WTC11 (cell line): Measurements from ENCODE around the gene VEZF1. TPM values are rescaled to one million over a fixed set of nuclear protein-coding genes. Genes with fewer than 3 reads are reported as not detected.

Experiments
- ATAC-seq: fragments of 200-7000 bp; cut with Tn5 transposase; 2 replicates; pipeline ENCODE4 v1.10.0; 2021; ENCODE audit warnings: mild to moderate bottlenecking, moderate library complexity
- CTCF ChIA-PET: fragments of 300-600 bp; sonication (Branson Sonifier 250); formaldehyde crosslinking; loops from one replicate; lab custom pipeline; 2021; ENCODE audit warnings: antibody characterized with exemption; lab: Charles Lee
- POLR2A ChIA-PET: fragments of 350-600 bp; sonication (Branson Sonifier 250); formaldehyde crosslinking; loops from one replicate; lab custom pipeline; 2021; ENCODE audit warnings: antibody characterized with exemption; lab: Charles Lee
- DNase-seq: peaks from one replicate; pipeline ENCODE4 v3.0.0; 2021; ENCODE audit warnings: low spot score
- H3K27ac Mint-ChIP-seq: 2 replicates; pipeline ENCODE4 v1.8.0; 2021; ENCODE audit warnings: mixed read lengths
- H3K27me3 Mint-ChIP-seq: 2 replicates; pipeline ENCODE4 v1.8.0; 2021; ENCODE audit warnings: low read depth, mild to moderate bottlenecking, moderate library complexity, mixed read lengths
- H3K36me3 Mint-ChIP-seq: 2 replicates; pipeline ENCODE4 v1.8.0; 2021; ENCODE audit warnings: mixed read lengths
- H3K4me1 Mint-ChIP-seq: 2 replicates; pipeline ENCODE4 v1.8.0; 2022; ENCODE audit warnings: mixed read lengths
- H3K4me3 Mint-ChIP-seq: 2 replicates; pipeline ENCODE4 v1.8.0; 2021; ENCODE audit warnings: mild to moderate bottlenecking, moderate library complexity, mixed read lengths
- H3K9me3 Mint-ChIP-seq: 2 replicates; pipeline ENCODE4 v1.8.0; 2021; ENCODE audit warnings: mixed read lengths
- CDX4 ChIP-seq: fragments of 250-450 bp; sonication (Bioruptor Pico); IDR thresholded peaks from 2 replicates; pipeline ENCODE4 v1.9.0; 2021; ENCODE audit warnings: moderate library complexity, mild to moderate bottlenecking, inconsistent platforms, borderline replicate concordance
- CTCF ChIP-seq: fragments of 200-600 bp; IDR thresholded peaks from 2 replicates; pipeline ENCODE4 v1.8.0; 2022; ENCODE audit warnings: antibody characterized with exemption
- E2F4 ChIP-seq: sonication (generic); formaldehyde crosslinking; IDR thresholded peaks from 2 replicates; pipeline ENCODE4 v1.8.1; 2022; ENCODE audit warnings: low read depth, mild to moderate bottlenecking, moderate library complexity, missing genetic modification reagents, borderline replicate concordance
- EMX1 ChIP-seq: fragments of 250-450 bp; sonication (Bioruptor Pico); IDR thresholded peaks from 2 replicates; pipeline ENCODE4 v1.8.0; 2021; ENCODE audit warnings: mild to moderate bottlenecking
- ERG ChIP-seq: fragments of 250-450 bp; sonication (Bioruptor Pico); IDR thresholded peaks from 2 replicates; pipeline ENCODE4 v1.8.0; 2021; ENCODE audit warnings: mild to moderate bottlenecking
- FOXP4 ChIP-seq: sonication (generic); formaldehyde crosslinking; IDR thresholded peaks from 2 replicates; pipeline ENCODE4 v1.8.0; 2022; ENCODE audit warnings: mild to moderate bottlenecking, missing genetic modification reagents
- GRHL2 ChIP-seq: fragments of 250-450 bp; sonication (Bioruptor Pico); IDR thresholded peaks from 2 replicates; pipeline ENCODE4 v1.8.0; 2022; ENCODE audit warnings: mild to moderate bottlenecking, moderate library complexity; ENCODE audit not compliant: insufficient replicate concordance, severe bottlenecking
- PRDM15 ChIP-seq: sonication (generic); formaldehyde crosslinking; IDR thresholded peaks from 2 replicates; pipeline ENCODE4 v1.8.0; 2022; ENCODE audit warnings: missing genetic modification reagents
- PREB ChIP-seq: sonication (generic); formaldehyde crosslinking; IDR thresholded peaks from 2 replicates; pipeline ENCODE4 v1.8.1; 2022; ENCODE audit warnings: mild to moderate bottlenecking, missing genetic modification reagents, moderate library complexity, borderline replicate concordance
- SOX15 ChIP-seq: fragments of 250-450 bp; sonication (Bioruptor Pico); IDR thresholded peaks from 2 replicates; pipeline ENCODE4 v1.9.0; 2021; ENCODE audit warnings: mild to moderate bottlenecking
- SP1 ChIP-seq: sonication (generic); formaldehyde crosslinking; conservative IDR thresholded peaks from 2 replicates; pipeline ENCODE4 v1.8.1; 2022; ENCODE audit warnings: missing genetic modification reagents
- ZNF232 ChIP-seq: sonication (generic); formaldehyde crosslinking; IDR thresholded peaks from 2 replicates; pipeline ENCODE4 v1.8.0; 2022; ENCODE audit warnings: mild to moderate bottlenecking, missing genetic modification reagents
- ZNF263 ChIP-seq: sonication (generic); formaldehyde crosslinking; IDR thresholded peaks from 2 replicates; pipeline ENCODE4 v1.8.1; 2022; ENCODE audit warnings: low read depth, mild to moderate bottlenecking, moderate library complexity, missing genetic modification reagents
- ZNF281 ChIP-seq: sonication (generic); formaldehyde crosslinking; IDR thresholded peaks from 2 replicates; pipeline ENCODE4 v1.8.0; 2023; ENCODE audit warnings: mild to moderate bottlenecking, missing genetic modification reagents
- ZNF416 ChIP-seq: fragments of 250-450 bp; sonication (Bioruptor Pico); IDR thresholded peaks from 2 replicates; pipeline ENCODE4 v1.9.0; 2021; ENCODE audit warnings: mild to moderate bottlenecking, inconsistent platforms
- total RNA-seq: library from RNA; stranded (reverse); gene quantifications from 3 replicates; pipeline ENCODE4 v1.2.3, GENCODE V29; 2021

VEZF1 gene
- total RNA-seq, 1 experiment from 2014 or later, result 43.3 TPM

- TF ChIP-seq ZNF281 (CRISPR knock-in tag) (no peak), ZNF416 (CRISPR knock-in tag) (no peak), ERG (no peak), ZNF232 (CRISPR knock-in tag) (no peak), ZNF263 (CRISPR knock-in tag) (no peak), CDX4 (CRISPR knock-in tag) (no peak), SOX15 (CRISPR knock-in tag) (no peak), CTCF (no peak), PREB (no peak), PRDM15 (no peak), E2F4 (no peak)
These were observed 11.0 kb upstream of the VEZF1 start (continued) for GRCh38 chr17:57999010-57999495.

- ATAC-seq (no peak), DNase-seq (no peak)
- Mint-ChIP-seq H3K36me3 (peaks cover 19% of the 10 kb centered on the region), H3K27ac (peak overlapping the region; percentile 47), H3K9me3 (no peaks in the 10 kb centered on the region), H3K4me3 (no peak overlapping the region), H3K27me3 (no peaks in the 10 kb centered on the region), H3K4me1 (peaks cover 36% of the 10 kb centered on the region)
- ChIA-PET POLR2A (interaction anchor here (0.9 to 2.5 kb wide), 5 partner anchors 9 to 86 kb away, joined by 3 to 12 read pairs (median 3); partner anchors contain the start of genes DYNLL2, SRSF1 and VEZF1), CTCF (interaction anchor here (0.7 to 11.1 kb wide), 6 partner anchors 41 to 214 kb away, joined by 3 to 207 read pairs (median 3); partner anchors contain the start of gene DYNLL2)
- TF ChIP-seq SP1 (CRISPR knock-in tag), result no peak
- no peak for TF ChIP-seq EMX1 (CRISPR knock-in tag)
- no peak for TF ChIP-seq FOXP4 (CRISPR knock-in tag)
- TF ChIP-seq GRHL2 (CRISPR knock-in tag), result no peak
These were observed 9.2 kb upstream of the VEZF1 start for GRCh38 chr17:57997085-57997809.
